HG03342 (cell line): ENCODE results near the gene PLPPR4.

Experiments
- ATAC-seq: cut with Tn5 transposase; IDR thresholded peaks from one replicate; pipeline ENCODE4 v1.9.1; 2021; ENCODE audit warnings: mild to moderate bottlenecking, moderate library complexity; ENCODE audit not compliant: unreplicated experiment

Gene PLPPR4

DNA sequence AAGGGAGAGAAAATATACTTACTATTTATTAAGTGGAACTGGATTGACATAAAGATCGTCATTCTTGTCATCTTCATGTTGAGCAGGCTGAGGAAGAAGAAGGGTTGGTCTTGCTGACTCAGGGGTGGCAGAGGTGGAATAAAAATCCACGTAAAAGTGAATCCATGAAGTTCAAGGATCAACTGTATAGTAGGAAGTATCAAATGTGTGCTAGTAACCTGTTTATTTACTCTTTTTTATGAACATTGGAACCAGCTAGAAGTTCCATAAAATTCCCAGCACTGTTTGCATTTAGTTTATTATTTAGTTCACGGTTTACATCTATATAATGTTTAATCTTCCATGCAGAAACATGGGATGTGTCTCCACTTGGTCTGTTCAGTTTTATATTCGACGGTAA is 70.7 kb downstream of the PLPPR4 start:
- no peak for ATAC-seq

DNA sequence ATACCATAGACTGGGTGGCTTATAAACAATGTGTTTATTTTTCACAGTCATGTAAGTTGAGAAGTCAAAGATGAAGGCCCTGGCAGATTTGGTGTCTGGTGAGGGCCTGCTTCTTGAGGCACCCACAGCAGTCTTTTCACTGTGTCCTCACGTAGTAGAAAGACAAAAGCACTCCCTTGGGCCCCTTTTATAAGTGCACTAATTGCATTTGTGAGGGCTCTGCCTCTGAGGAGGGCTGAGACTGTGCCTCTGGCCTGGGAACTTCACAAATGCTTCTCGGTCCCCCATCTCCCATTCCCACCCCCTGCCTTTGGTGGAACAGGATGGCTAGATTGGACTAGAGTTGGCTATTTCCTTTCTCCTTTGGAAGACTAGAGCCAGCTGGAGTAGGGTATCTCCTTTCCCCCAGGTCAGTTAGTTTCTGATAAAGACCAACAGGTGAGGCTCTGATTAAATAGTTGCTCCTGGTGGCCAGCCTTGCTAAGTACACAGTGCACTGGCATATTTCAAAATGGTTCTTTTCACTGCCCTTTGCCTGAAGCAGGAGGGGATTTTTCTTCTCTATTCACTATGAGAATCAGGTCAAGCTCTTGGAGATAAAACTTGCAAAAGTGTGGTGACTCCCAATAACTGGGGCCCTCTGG is 82.9 kb downstream of the PLPPR4 start:
- ATAC-seq = no peak

DNA sequence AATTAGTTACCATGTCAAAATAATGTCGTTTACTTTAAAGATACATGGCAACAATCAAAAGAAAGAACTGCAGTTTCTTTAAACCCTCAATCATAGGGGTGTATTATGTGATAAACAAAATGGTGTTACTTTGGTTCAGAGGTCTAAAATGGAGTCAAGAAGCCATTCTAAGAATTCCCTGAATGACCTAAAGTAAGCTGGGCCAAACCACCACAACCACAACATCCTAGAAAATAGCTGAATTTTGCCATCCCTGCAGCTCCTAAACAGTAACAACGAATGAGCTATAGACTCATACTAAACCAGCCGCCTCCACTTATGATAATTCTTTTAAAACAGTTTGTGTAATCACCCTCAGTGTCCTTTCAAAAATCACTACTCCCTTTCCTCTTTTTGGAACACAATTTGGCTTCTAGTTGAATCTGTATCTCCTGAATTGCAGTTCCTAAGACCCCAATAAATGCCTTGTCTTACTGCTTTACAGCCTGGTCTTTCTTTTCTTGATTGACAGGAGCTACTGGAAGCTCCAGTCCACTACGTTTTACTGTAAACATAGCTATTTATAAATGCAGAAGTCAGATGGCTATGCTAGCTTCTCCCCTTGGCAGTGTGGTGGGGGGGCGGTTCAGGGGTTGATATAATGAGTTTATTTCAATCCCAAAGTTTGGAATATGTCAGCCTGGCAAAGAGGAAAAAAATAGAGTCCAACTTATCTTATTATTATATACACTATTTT is 84.3 kb downstream of the PLPPR4 start:
- no peak for ATAC-seq

- ATAC-seq = no peak
Observed at GRCh38 chr1:99352821-99353220, 88.5 kb downstream of the PLPPR4 start.

GRCh38 chr1:99358770-99359169 is 94.5 kb downstream of the PLPPR4 start:
- no peak for ATAC-seq
